PC-3 (cell line): Measurements from ENCODE around the gene TKTL1.

Experiments
- EZH2 ChIP-seq: fragments of 300-600 bp; sonication (generic); IDR thresholded peaks from one replicate; pipeline ENCODE4 v1.6.1; 2017; ENCODE audit warnings: antibody characterized with exemption, mild to moderate bottlenecking, low read length; ENCODE audit not compliant: unreplicated experiment
- TF ChIP-seq, protein P1 (sequence below): fragments of 300-600 bp; sonication (generic); conservative IDR thresholded peaks from 2 replicates; pipeline ENCODE4 v1.5.1; 2017; ENCODE audit warnings: antibody characterized with exemption, low read depth, mild to moderate bottlenecking, low read length

DNA sequence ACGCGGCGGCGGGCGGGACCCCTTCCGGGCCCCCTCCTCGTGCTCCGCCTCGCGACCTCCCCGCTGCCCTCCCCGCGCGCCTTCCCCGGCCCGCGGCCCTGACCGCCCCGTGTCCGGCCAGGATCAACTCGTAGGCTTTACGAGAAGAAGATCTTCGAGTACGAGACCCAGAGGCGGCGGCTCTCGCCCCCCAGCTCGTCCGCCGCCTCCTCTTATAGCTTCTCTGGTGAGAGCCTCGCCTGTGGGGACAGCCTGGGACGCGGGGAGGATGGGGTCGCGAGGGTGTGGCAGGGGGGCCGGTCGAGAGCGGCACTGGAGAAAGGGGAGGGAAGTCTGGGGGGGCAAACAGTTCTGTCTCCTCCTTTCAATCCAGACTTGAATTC lies 84.0 kb downstream of the TKTL1 start:
- TF ChIP-seq, protein P1, sequence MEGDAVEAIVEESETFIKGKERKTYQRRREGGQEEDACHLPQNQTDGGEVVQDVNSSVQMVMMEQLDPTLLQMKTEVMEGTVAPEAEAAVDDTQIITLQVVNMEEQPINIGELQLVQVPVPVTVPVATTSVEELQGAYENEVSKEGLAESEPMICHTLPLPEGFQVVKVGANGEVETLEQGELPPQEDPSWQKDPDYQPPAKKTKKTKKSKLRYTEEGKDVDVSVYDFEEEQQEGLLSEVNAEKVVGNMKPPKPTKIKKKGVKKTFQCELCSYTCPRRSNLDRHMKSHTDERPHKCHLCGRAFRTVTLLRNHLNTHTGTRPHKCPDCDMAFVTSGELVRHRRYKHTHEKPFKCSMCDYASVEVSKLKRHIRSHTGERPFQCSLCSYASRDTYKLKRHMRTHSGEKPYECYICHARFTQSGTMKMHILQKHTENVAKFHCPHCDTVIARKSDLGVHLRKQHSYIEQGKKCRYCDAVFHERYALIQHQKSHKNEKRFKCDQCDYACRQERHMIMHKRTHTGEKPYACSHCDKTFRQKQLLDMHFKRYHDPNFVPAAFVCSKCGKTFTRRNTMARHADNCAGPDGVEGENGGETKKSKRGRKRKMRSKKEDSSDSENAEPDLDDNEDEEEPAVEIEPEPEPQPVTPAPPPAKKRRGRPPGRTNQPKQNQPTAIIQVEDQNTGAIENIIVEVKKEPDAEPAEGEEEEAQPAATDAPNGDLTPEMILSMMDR, result no peak
- no peak for TF ChIP-seq EZH2
